ENCODE results near the gene AHRR.
"Not testable (repeated sequence)": the region's sequence is repeated elsewhere in the genome, so short reads cannot be mapped to it uniquely, and the experiment has no call there.

DNA sequence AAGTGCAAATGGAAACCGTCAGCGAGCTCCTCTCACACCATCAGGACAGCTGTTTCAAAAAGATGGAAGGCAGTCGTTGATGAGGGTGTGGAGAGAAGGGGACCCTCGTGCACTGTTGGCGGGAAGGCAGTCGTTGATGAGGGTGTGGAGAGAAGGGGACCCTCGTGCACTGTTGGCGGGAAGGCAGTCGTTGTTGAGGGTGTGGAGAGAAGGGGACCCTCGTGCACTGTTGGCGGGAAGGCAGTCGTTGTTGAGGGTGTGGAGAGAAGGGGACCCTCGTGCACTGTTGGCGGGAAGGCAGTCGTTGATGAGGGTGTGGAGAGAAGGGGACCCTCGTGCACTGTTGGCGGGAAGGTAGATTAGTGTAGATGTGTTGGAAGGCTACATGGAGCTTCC lies 80.7 kb downstream of the AHRR start:
- not testable (repeated sequence) for TF ChIP-seq JUN (IDR thresholded peaks at IDR 0.05); POLR2A (IDR thresholded peaks at IDR 0.05; ENCODE audit: low read length); CEBPB (IDR thresholded peaks at IDR 0.05); CHD4 (IDR thresholded peaks at IDR 0.05; ENCODE audit: borderline replicate concordance)
